Umbilical cord (tissue), 2 donors: ENCODE data around the gene C1GALT1C1L. TPM values are rescaled to one million over a fixed set of nuclear protein-coding genes. Genes with fewer than 3 reads are reported as not detected.
"Not testable (repeated sequence)": the region's sequence is repeated elsewhere in the genome, so short reads cannot be mapped to it uniquely, and the experiment has no call there.

ENCODE experiments used
- DNase-seq: peaks from one replicate; pipeline ENCODE4 v3.0.0-alpha.2; 2015; ENCODE audit warnings: low spot score
- total RNA-seq: library from RNA; depleted of rRNA; stranded (reverse); fragments of >200 nt; gene quantifications from one replicate; pipeline ENCODE4 v1.2.3, GENCODE V29; 2014; ENCODE audit warnings: low replicate concordance; ENCODE audit not compliant: insufficient read depth

Gene C1GALT1C1L
- total RNA-seq = 1.2 TPM

DNA sequence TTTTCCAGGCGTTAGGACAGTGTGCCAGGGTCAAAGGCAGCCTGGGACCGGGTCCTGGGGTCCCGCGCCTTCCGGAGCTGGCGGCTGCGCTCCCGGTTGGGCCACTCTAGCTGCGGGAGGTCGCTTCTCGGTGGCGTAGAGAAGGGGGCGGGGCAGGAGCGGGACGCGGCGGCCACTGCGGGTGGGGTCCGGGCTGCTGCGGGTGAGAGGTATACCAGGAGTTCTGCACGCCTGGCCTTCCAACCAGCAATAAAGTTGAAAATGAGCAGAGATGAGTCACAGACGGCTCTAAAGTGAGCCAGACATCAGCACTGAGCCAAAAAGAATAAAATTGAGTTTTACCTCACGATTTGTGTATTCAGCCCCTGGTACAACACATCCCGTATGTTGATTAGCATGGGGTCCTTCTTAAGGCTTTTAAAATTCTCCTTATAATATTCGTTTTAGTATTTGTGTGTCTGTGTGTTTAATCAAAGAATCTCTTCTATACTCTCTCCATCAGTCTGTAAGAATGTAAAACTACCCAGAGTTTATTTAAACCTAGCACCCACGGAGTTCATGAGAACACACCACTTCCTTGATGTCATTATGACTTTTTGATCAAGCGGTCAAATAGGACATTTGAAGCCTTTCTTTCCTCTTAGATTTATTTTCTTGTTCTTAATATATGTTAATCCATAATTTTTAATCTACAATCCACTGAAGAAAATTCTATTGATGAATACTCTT is at the start of gene C1GALT1C1L:
C1GALT1C1L (minus strand) TSS at position 108 of the 729 bp plus-strand sequence; CDS start at position 1, 107 bp downstream.
- DNase-seq = peak; percentile 87

- DNase-seq = no peak
Measured at GRCh38 chr2:43725711-43726246, 49.5 kb upstream of the C1GALT1C1L start.

DNA sequence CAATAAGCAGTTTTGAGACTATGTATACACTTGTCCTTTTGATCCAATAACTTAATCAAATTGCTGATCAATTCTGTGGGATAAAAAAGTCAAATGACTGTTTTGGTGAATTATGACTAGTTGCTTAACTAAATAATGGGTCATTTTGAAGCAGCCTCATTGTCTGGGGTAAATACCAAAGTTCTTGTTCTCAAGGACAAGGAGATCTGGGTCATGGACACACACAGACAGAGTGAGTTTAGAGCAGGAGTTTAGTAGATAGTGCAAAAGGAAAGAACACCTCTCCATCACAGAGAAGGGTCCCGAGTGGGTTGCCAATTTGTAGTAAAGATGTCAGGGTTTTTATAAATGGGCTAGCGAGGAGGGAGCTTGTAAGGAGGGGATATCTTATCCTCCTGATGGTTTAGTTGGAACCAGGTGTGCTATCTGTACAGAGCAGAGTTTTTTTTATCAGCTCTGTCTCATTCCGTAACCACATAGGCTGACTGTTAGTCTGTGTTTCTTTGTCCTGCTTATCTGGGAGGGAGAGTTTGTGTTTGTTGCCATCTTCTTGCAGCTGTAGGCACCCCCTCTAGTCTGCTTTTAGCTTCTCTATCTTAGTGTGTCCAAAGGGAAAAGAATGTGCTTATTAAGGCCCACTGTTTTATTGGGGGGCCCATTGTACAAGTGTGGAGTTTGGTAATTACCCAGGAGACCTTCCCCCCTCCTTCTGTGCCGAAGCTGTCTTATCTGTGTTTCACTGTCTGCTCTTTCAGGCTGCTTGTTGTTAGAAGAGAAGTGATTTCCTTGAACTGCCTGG is 48.7 kb upstream of the C1GALT1C1L start:
- DNase-seq = peak; percentile 36

DNA sequence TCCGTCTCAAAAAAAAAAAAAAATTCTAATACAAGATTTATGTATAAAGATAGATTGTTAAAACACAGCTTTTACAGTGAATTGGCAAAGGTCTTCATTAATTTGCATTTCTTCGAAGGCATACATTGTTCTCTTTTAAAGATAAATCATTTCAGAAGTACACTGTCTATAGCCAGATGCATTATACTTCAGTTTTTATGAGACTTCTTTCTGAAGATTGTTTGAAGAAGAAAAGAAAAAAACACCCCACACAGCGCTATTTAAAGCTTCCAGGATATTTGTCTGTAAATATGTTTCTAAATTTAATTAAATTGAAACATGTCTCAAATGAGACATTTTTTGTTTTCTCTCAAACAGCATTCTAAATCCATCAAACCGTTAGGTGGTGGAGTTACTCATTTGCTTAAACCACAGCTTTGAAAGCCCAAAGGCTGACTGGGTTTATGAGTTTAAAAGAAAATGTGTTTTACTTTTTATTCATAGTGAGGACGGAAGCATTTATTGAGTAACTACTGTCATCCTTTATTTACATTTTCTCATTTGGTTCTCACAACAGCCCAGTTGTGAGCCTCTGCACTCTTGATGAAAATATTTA is 42.4 kb upstream of the C1GALT1C1L start:
- no peak for DNase-seq

- no peak for DNase-seq
Measured at GRCh38 chr2:43717322-43717721, 41.1 kb upstream of the C1GALT1C1L start.

DNA sequence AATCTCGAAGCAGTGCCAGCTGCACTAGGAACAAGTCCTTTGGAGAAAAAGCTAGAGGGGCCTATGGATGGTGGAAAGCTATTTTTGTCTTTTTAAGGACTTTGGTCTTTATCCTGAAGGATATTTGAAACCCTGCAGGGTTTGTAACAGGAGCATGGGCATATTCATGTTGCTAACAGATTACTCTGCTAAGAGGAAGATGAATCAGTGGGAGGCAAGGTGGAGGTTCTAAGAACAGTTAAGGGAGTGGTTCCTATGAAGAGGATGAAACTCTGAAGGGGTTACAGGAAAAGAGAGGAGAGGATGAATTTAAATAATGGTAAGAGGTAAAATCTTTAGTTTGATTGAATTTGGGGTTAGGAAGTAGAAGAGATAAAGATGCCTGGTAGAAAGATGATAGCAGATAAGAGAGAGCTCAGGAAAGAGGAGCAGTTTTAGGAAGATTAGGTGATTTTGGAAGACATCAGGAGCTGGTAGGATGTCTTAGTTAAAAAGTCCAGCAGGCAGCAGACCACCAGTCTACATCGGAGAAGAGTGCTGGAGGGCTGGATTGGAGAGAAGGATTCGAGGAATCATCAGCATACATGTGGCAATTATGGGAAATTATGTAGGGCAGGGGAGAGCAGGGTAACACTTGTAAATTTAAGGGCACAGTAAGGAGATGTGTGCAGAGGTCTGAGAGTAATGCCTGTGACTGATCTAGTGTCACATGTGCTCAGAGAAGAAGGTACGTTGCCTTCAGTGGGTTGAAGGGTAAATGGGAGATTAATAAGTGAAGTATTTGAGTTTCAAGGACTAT is 39.3 kb upstream of the C1GALT1C1L start:
- no peak for DNase-seq

GRCh38 chr2:43714164-43714563 is 37.9 kb upstream of the C1GALT1C1L start:
- no peak for DNase-seq

DNA sequence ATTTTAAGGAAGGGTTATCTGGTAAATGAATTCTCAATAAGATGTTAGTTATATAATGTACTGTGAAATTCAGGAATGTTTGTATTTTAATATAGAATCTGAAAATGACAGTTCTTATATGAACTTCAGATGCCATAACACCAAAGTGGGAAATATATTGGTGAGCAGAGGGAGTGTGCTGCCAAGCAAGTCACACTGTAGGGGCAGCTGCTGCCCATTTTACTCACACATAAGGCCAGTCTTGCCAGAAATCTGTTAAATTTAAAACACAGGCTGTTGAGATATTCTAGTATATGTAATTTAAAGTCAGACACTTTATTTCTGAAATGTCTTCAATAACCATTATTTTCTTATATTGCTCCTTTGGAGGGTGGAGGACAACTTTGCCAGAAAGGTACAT is 34.6 kb upstream of the C1GALT1C1L start:
- DNase-seq = no peak

DNA sequence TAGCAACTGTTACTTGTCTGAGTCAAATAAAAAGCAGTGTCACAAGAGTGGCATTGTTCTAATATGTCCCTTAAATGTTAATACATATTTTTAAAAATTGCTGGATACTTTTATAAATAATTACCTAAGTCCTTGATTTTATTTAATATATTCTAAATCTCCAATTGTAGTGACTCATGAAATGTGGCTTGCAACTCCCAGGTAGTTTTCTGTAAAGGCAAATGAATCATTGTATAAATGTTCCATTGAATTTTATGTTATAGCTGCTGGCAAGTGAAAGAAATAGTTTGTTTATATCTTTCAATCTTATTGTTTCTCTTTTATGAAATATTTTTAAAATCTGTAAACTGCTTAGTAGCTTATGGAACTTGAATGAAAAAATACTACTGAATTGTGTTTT is 32.7 kb upstream of the C1GALT1C1L start:
- no peak for DNase-seq

GRCh38 chr2:43708178-43708577 is 31.9 kb upstream of the C1GALT1C1L start:
- DNase-seq = no peak

DNA sequence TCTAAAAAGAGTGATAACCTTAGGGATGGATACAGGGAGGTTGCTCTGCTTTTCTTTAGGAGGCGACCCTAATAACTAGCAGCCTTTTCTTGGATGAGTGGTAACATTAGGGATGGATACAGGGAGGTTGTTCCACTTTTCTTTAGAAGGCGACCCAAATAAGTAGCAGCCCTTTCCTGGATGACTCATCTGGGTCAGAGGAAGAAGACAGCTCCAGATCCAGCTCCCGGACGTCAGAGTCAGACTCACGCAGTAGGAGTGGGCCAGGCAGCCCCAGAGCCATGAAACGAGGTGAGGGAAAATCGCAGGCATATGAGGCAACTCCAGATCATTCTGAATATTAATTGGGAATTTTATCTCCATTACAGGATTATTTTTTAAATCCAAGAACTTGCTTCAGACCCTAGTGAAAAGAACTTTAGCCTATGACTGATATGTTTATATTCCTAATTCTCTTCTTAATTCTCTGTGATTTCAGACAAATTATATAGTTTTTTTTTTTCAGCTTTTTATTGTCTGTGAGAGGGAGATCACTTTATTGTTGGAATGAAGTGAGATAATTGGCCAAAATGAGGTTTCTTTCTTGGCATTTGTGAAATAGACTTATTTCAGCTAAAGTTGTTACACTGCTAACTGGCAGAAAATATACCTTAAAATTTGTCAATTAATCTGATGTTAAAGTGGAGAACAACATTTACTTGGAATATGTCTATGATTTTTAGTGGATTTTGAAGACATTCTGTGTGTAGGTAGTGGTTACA is 31.2 kb upstream of the C1GALT1C1L start:
- peak; percentile 12 for DNase-seq

DNA sequence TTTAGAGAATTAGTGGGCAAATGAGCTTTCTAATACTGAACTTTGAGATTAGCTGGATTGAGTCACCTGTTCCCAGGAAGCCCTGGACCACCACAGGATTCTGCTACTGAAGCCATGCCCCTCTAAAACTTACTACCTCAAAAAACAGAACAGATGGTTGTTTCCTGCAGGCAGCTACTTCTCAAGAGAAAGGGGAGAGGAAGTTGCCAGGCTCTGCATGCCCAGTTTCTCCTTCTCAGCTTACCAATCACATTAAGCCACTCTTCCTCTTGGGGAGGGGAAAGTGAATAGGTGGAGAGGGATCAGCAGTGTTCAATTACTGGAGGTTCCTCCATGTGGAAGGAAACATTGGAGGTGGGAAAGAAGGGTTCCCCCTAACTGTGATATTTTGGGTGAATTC is 24.9 kb upstream of the C1GALT1C1L start:
- DNase-seq = no peak

- no peak for DNase-seq
Measured at GRCh38 chr2:43699761-43700160, 23.5 kb upstream of the C1GALT1C1L start.

DNA sequence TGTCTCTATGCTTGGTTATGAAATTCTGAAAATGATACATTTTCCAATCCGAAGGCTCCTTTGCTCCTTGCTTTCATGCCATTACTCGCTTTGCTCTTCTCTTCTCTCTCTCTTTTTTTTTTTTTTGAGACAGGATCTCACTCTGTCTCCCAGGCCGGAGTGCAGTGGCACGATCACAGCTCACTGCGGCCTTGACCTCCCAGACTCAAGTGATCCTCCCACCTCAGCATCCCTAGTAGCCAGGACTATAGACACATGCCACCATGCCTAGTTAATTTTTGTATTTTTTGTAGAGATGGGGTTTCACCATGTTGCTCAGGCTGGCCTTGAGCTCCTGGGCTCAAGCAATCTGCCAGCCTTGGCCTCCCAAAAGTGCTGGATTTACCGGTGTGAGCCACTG is 21.9 kb upstream of the C1GALT1C1L start:
- not testable (repeated sequence) for DNase-seq

DNA sequence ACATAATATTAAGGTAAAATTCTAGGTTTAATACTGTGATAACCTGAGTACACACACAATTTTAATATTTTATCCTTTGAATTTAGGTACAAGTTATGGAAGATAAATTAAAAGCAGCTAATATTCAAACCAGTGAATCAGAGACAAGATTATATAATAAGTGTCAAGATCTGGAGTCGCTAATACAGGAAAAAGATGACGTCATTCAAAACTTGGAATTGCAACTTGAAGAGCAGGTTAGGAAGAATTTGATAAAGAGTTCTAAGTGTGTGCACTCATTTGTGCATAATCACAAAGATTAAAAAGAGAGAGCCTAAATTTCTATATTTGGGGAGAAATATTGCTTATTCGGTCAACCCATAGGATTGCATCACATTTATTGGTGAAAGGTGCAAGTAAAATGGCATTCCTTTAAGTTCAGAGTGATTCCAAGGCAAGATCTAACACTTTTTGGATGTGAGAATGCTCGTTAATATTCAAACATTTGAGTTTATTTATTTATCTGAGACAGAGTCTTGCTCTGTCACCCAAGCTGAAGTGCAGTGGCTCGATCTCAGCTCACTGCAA is 16.3 kb upstream of the C1GALT1C1L start:
- no peak for DNase-seq

DNA sequence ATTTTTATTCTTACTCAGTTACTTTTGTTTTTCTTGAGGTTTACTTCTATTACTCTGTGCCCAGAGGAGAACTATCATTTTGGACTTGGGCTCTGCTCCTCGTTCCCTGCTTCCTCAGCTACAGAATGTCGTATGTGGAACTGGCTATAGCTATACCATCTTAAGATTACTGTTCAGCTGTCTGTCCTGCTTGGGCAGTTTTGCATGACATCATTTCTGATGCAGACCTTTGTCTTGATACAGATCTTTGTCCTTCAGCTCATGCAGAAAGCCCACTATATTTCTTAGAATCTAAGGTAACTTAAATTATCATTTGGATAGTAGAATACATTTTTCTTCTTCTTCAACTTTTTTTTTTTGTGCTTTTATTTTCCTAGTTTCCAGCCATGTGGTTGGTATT is 13.8 kb upstream of the C1GALT1C1L start:
- no peak for DNase-seq

- no peak for DNase-seq
Measured at GRCh38 chr2:43685357-43685756, 9.1 kb upstream of the C1GALT1C1L start.

DNA sequence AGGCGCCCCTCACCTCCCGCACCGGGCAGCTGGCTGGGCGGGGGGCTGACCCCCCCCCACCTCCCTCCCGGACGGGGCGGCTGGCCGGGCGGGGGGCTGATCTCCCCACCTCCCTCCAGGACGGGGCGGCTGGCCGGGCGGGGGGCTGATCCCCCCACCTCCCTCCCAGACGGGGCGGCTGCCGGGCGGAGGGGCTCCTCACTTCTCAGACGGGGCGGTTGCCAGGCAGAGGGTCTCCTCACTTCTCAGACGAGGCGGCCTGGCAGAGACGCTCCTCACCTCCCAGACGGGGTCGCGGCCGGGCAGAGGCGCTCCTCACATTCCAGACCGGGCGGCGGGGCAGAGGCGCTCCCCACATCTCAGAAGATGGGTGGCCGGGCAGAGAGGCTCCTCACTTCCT is 1.6 kb upstream of the C1GALT1C1L start:
- DNase-seq = not testable (repeated sequence)

- DNase-seq = peak; percentile 9
Measured at GRCh38 chr2:43675646-43676321, 445 bp downstream of the C1GALT1C1L start.

GRCh38 chr2:43657241-43657640 is 19.0 kb downstream of the C1GALT1C1L start:
- DNase-seq = no peak
